Nephron (organoid): ENCODE data around the gene NLRP5.
"Not testable (repeated sequence)": the region's sequence is repeated elsewhere in the genome, so short reads cannot be mapped to it uniquely, and the experiment has no call there.

Experiments
- H3K27ac Mint-ChIP-seq, 3 experiments: 2 replicates each; pipeline ENCODE4 v1.8.0; 2020; ENCODE audit warnings: mixed read lengths in 3 of 3, mild to moderate bottlenecking in 2 of 3, moderate library complexity in 1 of 3
- H3K27me3 Mint-ChIP-seq: 2 replicates; pipeline ENCODE4 v1.8.0; 2021; ENCODE audit warnings: low read depth, mild to moderate bottlenecking, moderate library complexity, mixed read lengths
- H3K36me3 Mint-ChIP-seq: 2 replicates; pipeline ENCODE4 v1.8.0; 2020; ENCODE audit warnings: low read depth, mixed read lengths
- H3K4me1 Mint-ChIP-seq: 2 replicates; pipeline ENCODE4 v1.8.0; 2020; ENCODE audit warnings: mixed read lengths
- H3K4me3 Mint-ChIP-seq, 3 experiments: 2 replicates each; pipeline ENCODE4 v1.8.0; 2020; ENCODE audit warnings: mild to moderate bottlenecking in 3 of 3, mixed read lengths in 3 of 3, moderate library complexity in 2 of 3
- H3K9me3 Mint-ChIP-seq: 2 replicates; pipeline ENCODE4 v1.8.0; 2020; ENCODE audit warnings: mixed read lengths
- CTCF ChIP-seq, 3 experiments: fragments of 200-600 bp; sonication (generic); IDR thresholded peaks; one replicate each; pipeline ENCODE4 v1.5.0; 2021; ENCODE audit warnings: antibody characterized with exemption in 3 of 3; ENCODE audit not compliant: unreplicated experiment in 3 of 3

NLRP5 gene

GRCh38 chr19:56092685-56093631 lies 106.4 kb downstream of the NLRP5 start:
- H3K4me1 Mint-ChIP-seq, result no peaks in the 10 kb centered on the region
- H3K4me3 Mint-ChIP-seq, result no peak overlapping the region
- TF ChIP-seq CTCF (IDR thresholded peaks at IDR 0.05; ENCODE audit: unreplicated experiment in 3 of 3), result no peak

GRCh38 chr19:56094449-56094848 lies 107.9 kb downstream of the NLRP5 start:
- H3K36me3 Mint-ChIP-seq, result peaks cover 74% of the 10 kb centered on the region
- H3K4me3 Mint-ChIP-seq, result no peak overlapping the region
- peaks cover 5% of the 10 kb centered on the region for H3K27me3 Mint-ChIP-seq
- no peak for TF ChIP-seq CTCF (IDR thresholded peaks at IDR 0.05; ENCODE audit: unreplicated experiment in 3 of 3)
- H3K27ac Mint-ChIP-seq, result no peak overlapping the region
- H3K9me3 Mint-ChIP-seq, result peaks cover 28% of the 10 kb centered on the region
- H3K4me1 Mint-ChIP-seq, result no peaks in the 10 kb centered on the region

More at GRCh38 chr19:56092685-56093631, 106.4 kb downstream of the NLRP5 start:
- peaks cover 75% of the 10 kb centered on the region for H3K36me3 Mint-ChIP-seq
- H3K27ac Mint-ChIP-seq, result no peak overlapping the region
- peaks cover 28% of the 10 kb centered on the region for H3K9me3 Mint-ChIP-seq
- H3K27me3 Mint-ChIP-seq, result peaks cover 5% of the 10 kb centered on the region

GRCh38 chr19:56096665-56097064 lies 110.1 kb downstream of the NLRP5 start:
- no peaks in the 10 kb centered on the region for H3K4me1 Mint-ChIP-seq
- TF ChIP-seq CTCF (IDR thresholded peaks at IDR 0.05; ENCODE audit: unreplicated experiment in 3 of 3), result no peak
- peaks cover 71% of the 10 kb centered on the region for H3K36me3 Mint-ChIP-seq
- H3K4me3 Mint-ChIP-seq, result no peak overlapping the region
- peaks cover 5% of the 10 kb centered on the region for H3K27me3 Mint-ChIP-seq
- H3K27ac Mint-ChIP-seq, result no peak overlapping the region
- H3K9me3 Mint-ChIP-seq, result peaks cover 28% of the 10 kb centered on the region

- Mint-ChIP-seq H3K27ac (no peak overlapping the region), H3K4me1 (no peaks in the 10 kb centered on the region), H3K36me3 (peaks cover 70% of the 10 kb centered on the region), H3K4me3 (no peak overlapping the region), H3K27me3 (peaks cover 5% of the 10 kb centered on the region), H3K9me3 (peaks cover 28% of the 10 kb centered on the region)
- TF ChIP-seq CTCF (IDR thresholded peaks at IDR 0.05; ENCODE audit: unreplicated experiment in 3 of 3), result no peak
Observed at GRCh38 chr19:56097306-56097705, 110.7 kb downstream of the NLRP5 start.

GRCh38 chr19:56097776-56098175 lies 111.2 kb downstream of the NLRP5 start:
- peaks cover 66% of the 10 kb centered on the region for H3K36me3 Mint-ChIP-seq
- peaks cover 25% of the 10 kb centered on the region for H3K9me3 Mint-ChIP-seq
- H3K27ac Mint-ChIP-seq, result no peak overlapping the region
- TF ChIP-seq CTCF (IDR thresholded peaks at IDR 0.05; ENCODE audit: unreplicated experiment in 3 of 3), result no peak
- H3K27me3 Mint-ChIP-seq, result peaks cover 5% of the 10 kb centered on the region
- H3K4me3 Mint-ChIP-seq, result no peak overlapping the region
- H3K4me1 Mint-ChIP-seq, result no peaks in the 10 kb centered on the region

GRCh38 chr19:56098237-56098636 lies 111.7 kb downstream of the NLRP5 start:
- H3K27me3 Mint-ChIP-seq, H3K27ac Mint-ChIP-seq, H3K4me1 Mint-ChIP-seq, H3K4me3 Mint-ChIP-seq: not testable (repeated sequence)
- Mint-ChIP-seq H3K36me3 (peaks cover 61% of the 10 kb centered on the region), H3K9me3 (peaks cover 20% of the 10 kb centered on the region)
